ENCODE measurements around the gene TBX18. TPM values are rescaled to one million over a fixed set of nuclear protein-coding genes. Genes with fewer than 3 reads are reported as not detected.

The TBX18 gene
- total RNA-seq, 1 donor from 2014 or later = 9.1 TPM

- H3K4me1 Mint-ChIP-seq (ENCODE audit: low read depth) = peaks cover 26% of the 10 kb centered on the region
- peak; percentile 75 for TF ChIP-seq CTCF (IDR thresholded peaks at IDR 0.05)
- DNase-seq (ENCODE audit: low spot score) = no peak
- H3K27me3 Mint-ChIP-seq (ENCODE audit: low read depth) = peaks cover 32% of the 10 kb centered on the region
- peak overlapping the region; percentile 99 for H3K4me3 Mint-ChIP-seq (ENCODE audit: unreplicated experiment)
- peak overlapping the region; percentile 99 for H3K27ac Mint-ChIP-seq (ENCODE audit: unreplicated experiment)
- peaks cover 5% of the 10 kb centered on the region for H3K36me3 Mint-ChIP-seq (ENCODE audit: low read depth)
- peaks cover 2% of the 10 kb centered on the region for H3K9me3 Mint-ChIP-seq (ENCODE audit: low read depth)
Observed at GRCh38 chr6:84762220-84763002, 2.0 kb downstream of the TBX18 start.

GRCh38 chr6:84758486-84758885 lies 5.9 kb downstream of the TBX18 start:
- TF ChIP-seq CTCF (IDR thresholded peaks at IDR 0.05) = no peak
- Mint-ChIP-seq H3K27ac (ENCODE audit: unreplicated experiment) (no peak overlapping the region), H3K4me1 (ENCODE audit: low read depth) (peaks cover 15% of the 10 kb centered on the region), H3K9me3 (ENCODE audit: low read depth) (no peaks in the 10 kb centered on the region), H3K4me3 (ENCODE audit: unreplicated experiment) (no peak overlapping the region), H3K36me3 (ENCODE audit: low read depth) (peaks cover 11% of the 10 kb centered on the region), H3K27me3 (ENCODE audit: low read depth) (peaks cover 20% of the 10 kb centered on the region)
- no peak for DNase-seq (ENCODE audit: low spot score)

GRCh38 chr6:84756877-84757276 lies 7.5 kb downstream of the TBX18 start:
- Mint-ChIP-seq H3K4me3 (ENCODE audit: unreplicated experiment) (no peak overlapping the region), H3K9me3 (ENCODE audit: low read depth) (no peaks in the 10 kb centered on the region), H3K4me1 (ENCODE audit: low read depth) (peaks cover 18% of the 10 kb centered on the region), H3K27ac (ENCODE audit: unreplicated experiment) (no peak overlapping the region), H3K36me3 (ENCODE audit: low read depth) (peaks cover 11% of the 10 kb centered on the region), H3K27me3 (ENCODE audit: low read depth) (peaks cover 21% of the 10 kb centered on the region)
- DNase-seq (ENCODE audit: low spot score) = no peak
- TF ChIP-seq CTCF (IDR thresholded peaks at IDR 0.05) = no peak

- no peak overlapping the region for H3K27ac Mint-ChIP-seq (ENCODE audit: unreplicated experiment)
- DNase-seq (ENCODE audit: low spot score) = no peak
- H3K27me3 Mint-ChIP-seq (ENCODE audit: low read depth) = peaks cover 23% of the 10 kb centered on the region
- no peak overlapping the region for H3K4me3 Mint-ChIP-seq (ENCODE audit: unreplicated experiment)
- peaks cover 11% of the 10 kb centered on the region for H3K36me3 Mint-ChIP-seq (ENCODE audit: low read depth)
- H3K4me1 Mint-ChIP-seq (ENCODE audit: low read depth) = peaks cover 20% of the 10 kb centered on the region
- no peak for TF ChIP-seq CTCF (IDR thresholded peaks at IDR 0.05)
- H3K9me3 Mint-ChIP-seq (ENCODE audit: low read depth) = no peaks in the 10 kb centered on the region
Observed at GRCh38 chr6:84756466-84756865, 7.9 kb downstream of the TBX18 start.

GRCh38 chr6:84753173-84753572 lies 11.2 kb downstream of the TBX18 start:
- TF ChIP-seq CTCF (IDR thresholded peaks at IDR 0.05) = no peak
- no peak for DNase-seq (ENCODE audit: low spot score)
- Mint-ChIP-seq H3K4me3 (ENCODE audit: unreplicated experiment) (no peak overlapping the region), H3K4me1 (ENCODE audit: low read depth) (peaks cover 11% of the 10 kb centered on the region), H3K27me3 (ENCODE audit: low read depth) (peaks cover 18% of the 10 kb centered on the region), H3K27ac (ENCODE audit: unreplicated experiment) (no peak overlapping the region), H3K9me3 (ENCODE audit: low read depth) (no peaks in the 10 kb centered on the region), H3K36me3 (ENCODE audit: low read depth) (peaks cover 6% of the 10 kb centered on the region)

Measured in chondrocyte (in vitro differentiated cells).